Measurements from ENCODE around the gene TPRX2.
"Not testable (repeated sequence)": the region's sequence is repeated elsewhere in the genome, so short reads cannot be mapped to it uniquely, and the experiment has no call there.

Gene TPRX2

GRCh38 chr19:47853003-47853402 lies 6.0 kb upstream of the TPRX2 start:
- H3K9ac ChIP-seq (ENCODE audit: low read length) = no peak overlapping the region
- H2BK15ac ChIP-seq (replicated peaks; ENCODE audit: low read depth) = no peak overlapping the region
- H2BK120ac ChIP-seq (ENCODE audit: low read depth, low read length) = no peak overlapping the region
- no peaks in the 10 kb centered on the region for H3K27me3 ChIP-seq (ENCODE audit: insufficient read depth, low read length, poor library complexity)
- H2BK5ac ChIP-seq (ENCODE audit: low read length) = no peak overlapping the region
- H3K36me3 ChIP-seq (ENCODE audit: control insufficient read depth, insufficient read depth, low read length) = no peaks in the 10 kb centered on the region
- no peaks in the 10 kb centered on the region for H3K4me1 ChIP-seq (ENCODE audit: control insufficient read depth, low read depth, low read length)
- no peak overlapping the region for H2AK5ac ChIP-seq (ENCODE audit: low read length)
- no peak overlapping the region for H3K27ac ChIP-seq (ENCODE audit: low read depth, low read length)
- no peak overlapping the region for H4K8ac ChIP-seq (ENCODE audit: low read depth, low read length)
- no peaks in the 10 kb centered on the region for H3K79me1 ChIP-seq (ENCODE audit: low read length)
- no peaks in the 10 kb centered on the region for H3K79me2 ChIP-seq (ENCODE audit: control insufficient read depth, insufficient read depth, low read length)
- no peak overlapping the region for H3K56ac ChIP-seq (ENCODE audit: low read length)
- no CpG with 5 or more reads among the region's 5 CpGs for WGBS (ENCODE audit: extremely low coverage, insufficient coverage, low lambda C conversion rate)
- no peak overlapping the region for H3K23ac ChIP-seq (ENCODE audit: low read length)
- H3K4me3 ChIP-seq (ENCODE audit: low read length) = no peak overlapping the region
- H3K18ac ChIP-seq (ENCODE audit: low read length) = no peak overlapping the region
- H3K4me2 ChIP-seq (ENCODE audit: low read length) = no peak overlapping the region
- no peak overlapping the region for H3K4ac ChIP-seq (ENCODE audit: low read depth, low read length)
- no peak overlapping the region for H4K5ac ChIP-seq (ENCODE audit: low read length)
- no peak for DNase-seq

DNA sequence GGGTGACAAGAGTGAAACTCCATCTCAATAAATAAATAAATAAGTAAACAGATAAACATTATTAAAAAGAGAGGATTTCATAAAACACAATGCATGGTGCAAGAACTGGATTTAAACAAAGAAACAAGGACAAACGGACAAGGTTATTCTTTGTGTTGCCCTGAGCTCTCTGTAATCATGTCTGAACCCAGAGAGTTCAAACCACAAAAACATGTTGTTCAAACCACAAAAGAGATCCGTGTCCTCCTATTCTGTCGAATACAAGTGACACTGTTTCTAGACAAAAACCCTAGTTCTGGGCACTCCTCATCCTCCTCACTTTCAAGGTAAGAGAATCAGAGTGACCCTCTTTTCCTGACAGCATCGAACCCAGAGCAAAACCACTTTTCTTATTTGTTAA lies 4.6 kb upstream of the TPRX2 start:
- H3K4me3 ChIP-seq (ENCODE audit: low read length) = no peak overlapping the region
- no peak overlapping the region for H3K18ac ChIP-seq (ENCODE audit: low read length)
- H2BK15ac ChIP-seq (replicated peaks; ENCODE audit: low read depth) = no peak overlapping the region
- no peak overlapping the region for H4K5ac ChIP-seq (ENCODE audit: low read length)
- no CpG with 5 or more reads among the region's 4 CpGs for WGBS (ENCODE audit: extremely low coverage, insufficient coverage, low lambda C conversion rate)
- no peaks in the 10 kb centered on the region for H3K79me2 ChIP-seq (ENCODE audit: control insufficient read depth, insufficient read depth, low read length)
- H3K4ac ChIP-seq (ENCODE audit: low read depth, low read length) = no peak overlapping the region
- no peak overlapping the region for H3K23ac ChIP-seq (ENCODE audit: low read length)
- no peak overlapping the region for H3K56ac ChIP-seq (ENCODE audit: low read length)
- no peak for DNase-seq
- no peak overlapping the region for H2BK120ac ChIP-seq (ENCODE audit: low read depth, low read length)
- no peak overlapping the region for H2BK5ac ChIP-seq (ENCODE audit: low read length)
- no peak overlapping the region for H3K27ac ChIP-seq (ENCODE audit: low read depth, low read length)
- H4K8ac ChIP-seq (ENCODE audit: low read depth, low read length) = no peak overlapping the region
- no peaks in the 10 kb centered on the region for H3K36me3 ChIP-seq (ENCODE audit: control insufficient read depth, insufficient read depth, low read length)
- H3K27me3 ChIP-seq (ENCODE audit: insufficient read depth, low read length, poor library complexity) = no peaks in the 10 kb centered on the region
- no peak overlapping the region for H2AK5ac ChIP-seq (ENCODE audit: low read length)
- H3K4me1 ChIP-seq (ENCODE audit: control insufficient read depth, low read depth, low read length) = no peaks in the 10 kb centered on the region
- H3K4me2 ChIP-seq (ENCODE audit: low read length) = no peak overlapping the region
- no peaks in the 10 kb centered on the region for H3K79me1 ChIP-seq (ENCODE audit: low read length)
- no peak overlapping the region for H3K9ac ChIP-seq (ENCODE audit: low read length)

- WGBS (ENCODE audit: extremely low coverage, insufficient coverage, low lambda C conversion rate) = no CpG with 5 or more reads among the region's 9 CpGs
- H3K4me2 ChIP-seq (ENCODE audit: low read length); H4K5ac ChIP-seq (ENCODE audit: low read length); H2BK15ac ChIP-seq (replicated peaks; ENCODE audit: low read depth); H3K56ac ChIP-seq (ENCODE audit: low read length); H3K4me3 ChIP-seq (ENCODE audit: low read length); H2BK120ac ChIP-seq (ENCODE audit: low read depth, low read length); H3K4me1 ChIP-seq (ENCODE audit: control insufficient read depth, low read depth, low read length); H4K8ac ChIP-seq (ENCODE audit: low read depth, low read length); H3K79me2 ChIP-seq (ENCODE audit: control insufficient read depth, insufficient read depth, low read length); H3K18ac ChIP-seq (ENCODE audit: low read length); H3K36me3 ChIP-seq (ENCODE audit: control insufficient read depth, insufficient read depth, low read length); H2BK5ac ChIP-seq (ENCODE audit: low read length); H3K23ac ChIP-seq (ENCODE audit: low read length); H3K27me3 ChIP-seq (ENCODE audit: insufficient read depth, low read length, poor library complexity); H3K4ac ChIP-seq (ENCODE audit: low read depth, low read length); H3K79me1 ChIP-seq (ENCODE audit: low read length); H3K9ac ChIP-seq (ENCODE audit: low read length); H3K27ac ChIP-seq (ENCODE audit: low read depth, low read length); H2AK5ac ChIP-seq (ENCODE audit: low read length): not testable (repeated sequence)
- DNase-seq = peak; percentile 31
These were observed 804 bp upstream of the TPRX2 start for GRCh38 chr19:47858231-47858630.

- H2AK5ac ChIP-seq (ENCODE audit: low read length); H2BK120ac ChIP-seq (ENCODE audit: low read depth, low read length); H3K4ac ChIP-seq (ENCODE audit: low read depth, low read length); H3K9ac ChIP-seq (ENCODE audit: low read length); H3K27ac ChIP-seq (ENCODE audit: low read depth, low read length); H4K8ac ChIP-seq (ENCODE audit: low read depth, low read length); DNase-seq; H4K5ac ChIP-seq (ENCODE audit: low read length); H2BK5ac ChIP-seq (ENCODE audit: low read length); H3K4me3 ChIP-seq (ENCODE audit: low read length); H2BK15ac ChIP-seq (replicated peaks; ENCODE audit: low read depth); H3K18ac ChIP-seq (ENCODE audit: low read length); H3K79me2 ChIP-seq (ENCODE audit: control insufficient read depth, insufficient read depth, low read length); H3K79me1 ChIP-seq (ENCODE audit: low read length); H3K56ac ChIP-seq (ENCODE audit: low read length); H3K4me1 ChIP-seq (ENCODE audit: control insufficient read depth, low read depth, low read length); H3K36me3 ChIP-seq (ENCODE audit: control insufficient read depth, insufficient read depth, low read length); H3K27me3 ChIP-seq (ENCODE audit: insufficient read depth, low read length, poor library complexity); H3K23ac ChIP-seq (ENCODE audit: low read length); H3K4me2 ChIP-seq (ENCODE audit: low read length): not testable (repeated sequence)
- WGBS (ENCODE audit: extremely low coverage, insufficient coverage, low lambda C conversion rate) = no CpG with 5 or more reads among the region's 17 CpGs
These were observed 803 bp downstream of the TPRX2 start for GRCh38 chr19:47859838-47860237.

GRCh38 chr19:47860602-47861297 lies 1.7 kb downstream of the TPRX2 start:
- Histone ChIP-seq H2BK15ac (replicated peaks; ENCODE audit: low read depth) (no peak overlapping the region), H3K4me1 (ENCODE audit: control insufficient read depth, low read depth, low read length) (no peaks in the 10 kb centered on the region), H3K79me2 (ENCODE audit: control insufficient read depth, insufficient read depth, low read length) (no peaks in the 10 kb centered on the region), H3K23ac (ENCODE audit: low read length) (no peak overlapping the region), H3K27ac (ENCODE audit: low read depth, low read length) (no peak overlapping the region), H3K56ac (ENCODE audit: low read length) (no peak overlapping the region), H4K5ac (ENCODE audit: low read length) (no peak overlapping the region), H2AK5ac (ENCODE audit: low read length) (no peak overlapping the region), H3K79me1 (ENCODE audit: low read length) (no peaks in the 10 kb centered on the region), H2BK120ac (ENCODE audit: low read depth, low read length) (no peak overlapping the region), H2BK5ac (ENCODE audit: low read length) (no peak overlapping the region), H4K8ac (ENCODE audit: low read depth, low read length) (no peak overlapping the region), H3K27me3 (ENCODE audit: insufficient read depth, low read length, poor library complexity) (no peaks in the 10 kb centered on the region), H3K4me2 (ENCODE audit: low read length) (no peak overlapping the region), H3K36me3 (ENCODE audit: control insufficient read depth, insufficient read depth, low read length) (no peaks in the 10 kb centered on the region), H3K4ac (ENCODE audit: low read depth, low read length) (no peak overlapping the region), H3K4me3 (ENCODE audit: low read length) (no peak overlapping the region), H3K18ac (ENCODE audit: low read length) (no peak overlapping the region), H3K9ac (ENCODE audit: low read length) (no peak overlapping the region)
- DNase-seq = no peak
- no CpG with 5 or more reads among the region's 34 CpGs for WGBS (ENCODE audit: extremely low coverage, insufficient coverage, low lambda C conversion rate)

GRCh38 chr19:47861630-47862029 lies 2.6 kb downstream of the TPRX2 start:
- no peak overlapping the region for H3K9ac ChIP-seq (ENCODE audit: low read length)
- WGBS (ENCODE audit: extremely low coverage, insufficient coverage, low lambda C conversion rate) = no CpG with 5 or more reads among the region's 5 CpGs

More at GRCh38 chr19:47861630-47862029, 2.6 kb downstream of the TPRX2 start:
- Histone ChIP-seq H3K27me3 (ENCODE audit: insufficient read depth, low read length, poor library complexity) (no peaks in the 10 kb centered on the region), H3K56ac (ENCODE audit: low read length) (no peak overlapping the region), H2BK15ac (replicated peaks; ENCODE audit: low read depth) (no peak overlapping the region), H3K79me2 (ENCODE audit: control insufficient read depth, insufficient read depth, low read length) (no peaks in the 10 kb centered on the region), H3K4ac (ENCODE audit: low read depth, low read length) (no peak overlapping the region), H2AK5ac (ENCODE audit: low read length) (no peak overlapping the region), H4K8ac (ENCODE audit: low read depth, low read length) (no peak overlapping the region), H2BK5ac (ENCODE audit: low read length) (no peak overlapping the region), H3K79me1 (ENCODE audit: low read length) (no peaks in the 10 kb centered on the region), H4K5ac (ENCODE audit: low read length) (no peak overlapping the region), H3K4me2 (ENCODE audit: low read length) (no peak overlapping the region), H3K4me1 (ENCODE audit: control insufficient read depth, low read depth, low read length) (no peaks in the 10 kb centered on the region), H2BK120ac (ENCODE audit: low read depth, low read length) (no peak overlapping the region), H3K36me3 (ENCODE audit: control insufficient read depth, insufficient read depth, low read length) (no peaks in the 10 kb centered on the region), H3K23ac (ENCODE audit: low read length) (no peak overlapping the region), H3K4me3 (ENCODE audit: low read length) (no peak overlapping the region), H3K18ac (ENCODE audit: low read length) (no peak overlapping the region), H3K27ac (ENCODE audit: low read depth, low read length) (no peak overlapping the region)
- DNase-seq = no peak

Data from mesendoderm (in vitro differentiated cells).